ENCODE measurements around the gene CDSN.

- no peak for TF ChIP-seq CTCF (IDR thresholded peaks at IDR 0.05)
- TF ChIP-seq POLR2A (IDR thresholded peaks at IDR 0.05; ENCODE audit: low read length) = no peak
- no peak for TF ChIP-seq E2F6 (IDR thresholded peaks at IDR 0.05; ENCODE audit: borderline replicate concordance, low read depth)
- TF ChIP-seq USF2 (IDR thresholded peaks at IDR 0.05) = no peak
- TF ChIP-seq RCOR1 (IDR thresholded peaks at IDR 0.05; ENCODE audit: low read depth, low read length) = no peak
- no peak for TF ChIP-seq RFX5 (IDR thresholded peaks at IDR 0.05)
- no peak for TF ChIP-seq PBX3 (IDR thresholded peaks at IDR 0.05)
Measured at GRCh38 chr6:31107052-31107451, 13.2 kb downstream of the CDSN start.

All from A549 (cell line).